Bladder microvascular endothelial cell (primary cell): Measurements from ENCODE around the gene GABRQ. TPM values are rescaled to one million over a fixed set of nuclear protein-coding genes. Genes with fewer than 3 reads are reported as not detected.

ENCODE experiments used
- total RNA-seq: library from RNA; depleted of rRNA; stranded (reverse); fragments of >200 nt; gene quantifications from 2 replicates; pipeline ENCODE4 v1.2.3, GENCODE V29; 2014

GABRQ gene
- not detected in 2 replicates for total RNA-seq

DNA sequence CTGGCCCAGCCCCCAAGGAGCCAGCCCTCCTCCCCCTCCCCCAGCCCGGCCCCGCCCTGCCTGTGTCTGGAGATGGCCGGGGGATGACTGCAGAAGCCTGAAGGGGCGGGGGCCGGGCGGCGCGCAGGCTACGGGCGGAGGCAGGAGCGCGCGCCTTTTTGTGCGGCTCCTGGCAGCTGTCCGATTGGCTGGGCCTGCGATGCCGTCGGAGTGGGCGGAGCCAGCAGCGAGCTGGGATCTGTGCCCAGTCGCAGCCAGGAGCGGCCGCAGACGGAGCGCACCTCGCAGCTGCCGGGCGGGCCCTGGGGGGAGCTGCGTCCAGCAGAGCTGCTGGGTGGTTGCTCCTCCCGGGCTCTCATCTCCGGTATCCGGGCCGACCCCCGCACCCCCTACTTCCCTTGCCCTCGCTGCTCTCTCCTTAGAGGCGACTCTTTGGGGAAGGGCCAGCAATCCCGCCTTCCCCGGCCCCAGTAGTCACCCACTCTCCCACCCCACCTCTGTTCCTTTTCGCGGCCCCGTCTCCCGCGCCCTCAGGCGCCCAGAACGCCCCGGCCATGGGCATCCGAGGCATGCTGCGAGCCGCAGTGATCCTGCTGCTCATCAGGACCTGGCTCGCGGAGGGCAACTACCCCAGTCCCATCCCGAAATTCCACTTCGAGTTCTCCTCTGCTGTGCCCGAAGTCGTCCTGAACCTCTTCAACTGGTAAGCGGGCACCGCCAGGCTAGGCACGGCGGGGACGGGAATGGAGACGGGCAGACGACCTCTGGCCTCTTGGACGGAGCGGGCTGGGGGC, at the start of gene GABRQ:
Gene GABRQ (plus strand): TSS at position 247 of the 794 bp plus-strand sequence. CDS start 308 bp downstream, at position 555.

DNA sequence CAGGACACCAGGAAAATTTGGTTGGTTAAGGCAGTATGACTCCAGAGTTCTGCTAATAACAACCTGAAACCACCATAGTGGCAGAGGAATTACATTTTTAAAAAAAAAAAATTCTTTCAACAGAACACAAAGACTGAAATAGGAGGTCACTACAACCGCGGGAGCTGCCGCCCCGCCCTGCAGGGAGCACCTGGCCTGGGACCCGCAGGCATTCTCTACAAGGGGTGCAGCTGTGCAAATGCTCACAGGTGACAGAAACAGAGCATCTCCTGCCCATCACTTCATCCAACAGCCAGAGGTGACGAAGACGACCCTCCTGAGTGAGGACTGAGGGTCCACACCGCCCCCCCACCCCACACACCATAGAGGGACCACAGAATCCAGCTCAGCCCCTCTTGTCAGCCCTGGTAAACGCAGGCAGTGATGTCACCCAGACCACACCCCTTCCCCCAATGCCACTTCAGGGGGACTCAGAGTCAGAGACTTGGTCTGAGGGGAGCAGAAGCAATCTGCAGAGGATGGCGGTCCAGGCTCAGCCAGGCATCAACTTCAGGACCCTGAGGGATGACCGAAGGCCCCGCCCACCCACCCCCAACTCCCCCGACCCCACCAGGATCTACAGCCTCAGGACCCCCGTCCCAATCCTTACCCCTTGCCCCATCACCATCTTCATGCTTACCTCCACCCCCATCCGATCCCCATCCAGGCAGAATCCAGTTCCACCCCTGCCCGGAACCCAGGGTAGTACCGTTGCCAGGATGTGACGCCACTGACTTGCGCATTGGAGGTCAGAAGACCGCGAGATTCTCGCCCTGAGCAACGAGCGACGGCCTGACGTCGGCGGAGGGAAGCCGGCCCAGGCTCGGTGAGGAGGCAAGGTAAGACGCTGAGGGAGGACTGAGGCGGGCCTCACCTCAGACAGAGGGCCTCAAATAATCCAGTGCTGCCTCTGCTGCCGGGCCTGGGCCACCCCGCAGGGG, 60.5 kb downstream of the GABRQ start, which contains the start of gene MAGEA3:
Gene MAGEA3 (plus strand): TSS at position 843 of the 980 bp plus-strand sequence. CDS start 2,039 bp downstream, outside the sequence.

Other genes with a start within 250 kb of the GABRQ start
- gene GABRA3, start 186.6 kb upstream of the GABRQ start, total RNA-seq = not detected in 2 replicates
- not detected in 2 replicates for gene MAGEA3, start 60.9 kb downstream of the GABRQ start, total RNA-seq
- gene CSAG2, start 71.4 kb downstream of the GABRQ start, total RNA-seq = not detected in 2 replicates
- gene MAGEA2B, start 76.7 kb downstream of the GABRQ start, total RNA-seq = not detected in 2 replicates
- gene CSAG1, start 95.8 kb downstream of the GABRQ start, total RNA-seq = not detected in 2 replicates
- not detected in 2 replicates for gene MAGEA12, start 95.9 kb downstream of the GABRQ start, total RNA-seq
- not detected in 2 replicates for gene MAGEA2, start 115.9 kb downstream of the GABRQ start, total RNA-seq
- not detected in 2 replicates for gene CSAG3, start 121.3 kb downstream of the GABRQ start, total RNA-seq
- gene MAGEA6, start 131.8 kb downstream of the GABRQ start, total RNA-seq = not detected in 2 replicates
- 16.8 and 18.1 TPM in 2 replicates for gene CETN2, start 192.9 kb downstream of the GABRQ start, total RNA-seq
- 12.5 and 16.4 TPM in 2 replicates for gene NSDHL, start 193.2 kb downstream of the GABRQ start, total RNA-seq